HuH-7 (cell line): ENCODE data around the gene ZBTB37.
"Not testable (repeated sequence)": the region's sequence is repeated elsewhere in the genome, so short reads cannot be mapped to it uniquely, and the experiment has no call there.

ENCODE experiments used
- DNase-seq: peaks from one replicate; pipeline ENCODE4 v3.0.0; 2011; ENCODE audit warnings: low spot score

Gene ZBTB37

GRCh38 chr1:173865468-173866164 is 2.6 kb upstream of the ZBTB37 start:
- no peak for DNase-seq

- DNase-seq: no peak
Observed at GRCh38 chr1:173866413-173867115, 1.6 kb upstream of the ZBTB37 start.

GRCh38 chr1:173867141-173867752 is 933 bp upstream of the ZBTB37 start:
- no peak for DNase-seq

- no peak for DNase-seq
Observed at GRCh38 chr1:173867753-173868265, 371 bp upstream of the ZBTB37 start, which contains the start of gene GAS5. Gene GAS5, minus strand, starts transcription at chr1:173867989.

GRCh38 chr1:173869021-173869359 is 810 bp downstream of the ZBTB37 start:
- no peak for DNase-seq

- no peak for DNase-seq
Observed at GRCh38 chr1:173870252-173871075, 2.3 kb downstream of the ZBTB37 start.

GRCh38 chr1:173871091-173871490 is 2.9 kb downstream of the ZBTB37 start:
- DNase-seq: no peak

GRCh38 chr1:173871500-173871899 is 3.3 kb downstream of the ZBTB37 start:
- DNase-seq: no peak

- DNase-seq: no peak
Observed at GRCh38 chr1:173876732-173877131, 8.6 kb downstream of the ZBTB37 start.

- DNase-seq: no peak
Observed at GRCh38 chr1:173878251-173878650, 10.1 kb downstream of the ZBTB37 start.

GRCh38 chr1:173881117-173881516 is 12.9 kb downstream of the ZBTB37 start:
- DNase-seq: not testable (repeated sequence)

GRCh38 chr1:173884701-173885100 is 16.5 kb downstream of the ZBTB37 start:
- no peak for DNase-seq

GRCh38 chr1:173886746-173887611 is 18.8 kb downstream of the ZBTB37 start:
- no peak for DNase-seq

- no peak for DNase-seq
Observed at GRCh38 chr1:173887627-173888026, 19.4 kb downstream of the ZBTB37 start.

- DNase-seq: no peak
Observed at GRCh38 chr1:173888749-173889148, 20.6 kb downstream of the ZBTB37 start.

- DNase-seq: no peak
Observed at GRCh38 chr1:173889885-173890284, 21.7 kb downstream of the ZBTB37 start.

GRCh38 chr1:173893611-173894010 is 25.4 kb downstream of the ZBTB37 start:
- DNase-seq: no peak

GRCh38 chr1:173894189-173894588 is 26.0 kb downstream of the ZBTB37 start:
- DNase-seq: no peak

GRCh38 chr1:173900427-173900826 is 32.2 kb downstream of the ZBTB37 start:
- DNase-seq: no peak

GRCh38 chr1:173900992-173901391 is 32.8 kb downstream of the ZBTB37 start:
- no peak for DNase-seq

- no peak for DNase-seq
Observed at GRCh38 chr1:173903827-173904531, 35.8 kb downstream of the ZBTB37 start.
